Glutamatergic neuron (in vitro differentiated cells): ENCODE data around the gene ST3GAL4. TPM values are rescaled to one million over a fixed set of nuclear protein-coding genes. Genes with fewer than 3 reads are reported as not detected.
"Not testable (repeated sequence)": the region's sequence is repeated elsewhere in the genome, so short reads cannot be mapped to it uniquely, and the experiment has no call there.

Source experiments
- DNase-seq: peaks from one replicate; pipeline ENCODE4 v3.0.0; 2022
- H3K27ac Mint-ChIP-seq: one replicate; pipeline ENCODE4 v1.8.0; 2020; ENCODE audit warnings: mild to moderate bottlenecking, mixed read lengths, inconsistent platforms; ENCODE audit not compliant: unreplicated experiment
- H3K27me3 Mint-ChIP-seq: one replicate; pipeline ENCODE4 v1.8.0; 2020; ENCODE audit warnings: mild to moderate bottlenecking, moderate library complexity, mixed read lengths, inconsistent platforms; ENCODE audit not compliant: unreplicated experiment
- H3K36me3 Mint-ChIP-seq: one replicate; pipeline ENCODE4 v1.8.0; 2020; ENCODE audit warnings: mild to moderate bottlenecking, mixed read lengths, inconsistent platforms; ENCODE audit not compliant: unreplicated experiment
- H3K4me1 Mint-ChIP-seq: one replicate; pipeline ENCODE4 v1.8.0; 2020; ENCODE audit warnings: mild to moderate bottlenecking, low read depth, mixed read lengths, inconsistent platforms; ENCODE audit not compliant: unreplicated experiment
- H3K4me3 Mint-ChIP-seq: one replicate; pipeline ENCODE4 v1.8.0; 2020; ENCODE audit warnings: mild to moderate bottlenecking, mixed read lengths, inconsistent platforms; ENCODE audit not compliant: unreplicated experiment
- H3K9me3 Mint-ChIP-seq: one replicate; pipeline ENCODE4 v1.8.0; 2020; ENCODE audit warnings: mild to moderate bottlenecking, moderate library complexity, mixed read lengths, inconsistent platforms; ENCODE audit not compliant: unreplicated experiment
- CTCF ChIP-seq: fragments of 200-600 bp; sonication (generic); IDR thresholded peaks from one replicate; pipeline ENCODE4 v1.5.0; 2021; ENCODE audit not compliant: partially characterized antibody, unreplicated experiment
- total RNA-seq: library from RNA; stranded (reverse); fragmentation: NEBNext Ultra II Directional; extraction: Animal tissue kit (Norgen Biotek cat#: 25700); gene quantifications from one replicate; pipeline ENCODE4 v1.2.1, GENCODE V29; 2021; ENCODE audit not compliant: unreplicated experiment

Gene ST3GAL4
- total RNA-seq, 1 donor from 2014 or later: 10.4 TPM

DNA sequence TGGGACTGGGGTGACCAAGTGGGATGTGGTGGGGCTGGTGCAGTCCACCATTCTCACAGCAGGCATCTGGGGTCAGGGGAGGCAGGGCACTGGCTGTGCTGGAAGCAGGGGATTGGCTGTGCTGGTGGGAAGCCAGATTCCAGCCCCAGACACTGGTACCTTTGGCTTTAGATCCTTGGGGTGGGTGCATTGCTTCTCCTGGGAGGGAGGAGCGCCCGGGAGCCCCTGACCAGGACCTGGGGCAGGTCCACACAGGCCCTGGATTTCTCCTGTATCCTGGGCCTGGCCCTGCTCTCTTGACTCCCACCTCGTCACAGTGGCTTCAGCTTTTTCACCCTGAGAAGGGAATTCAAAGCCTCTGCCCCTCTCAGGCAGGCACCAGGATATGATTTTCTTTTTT, 38.5 kb downstream of the ST3GAL4 start:
- peaks cover 2% of the 10 kb centered on the region for H3K4me1 Mint-ChIP-seq
- H3K4me3 Mint-ChIP-seq: no peak overlapping the region
- no peak for DNase-seq
- H3K9me3 Mint-ChIP-seq: peaks cover 5% of the 10 kb centered on the region
- peaks cover 5% of the 10 kb centered on the region for H3K36me3 Mint-ChIP-seq
- H3K27me3 Mint-ChIP-seq: peaks cover 2% of the 10 kb centered on the region
- no peak for TF ChIP-seq CTCF
- H3K27ac Mint-ChIP-seq: no peak overlapping the region

DNA sequence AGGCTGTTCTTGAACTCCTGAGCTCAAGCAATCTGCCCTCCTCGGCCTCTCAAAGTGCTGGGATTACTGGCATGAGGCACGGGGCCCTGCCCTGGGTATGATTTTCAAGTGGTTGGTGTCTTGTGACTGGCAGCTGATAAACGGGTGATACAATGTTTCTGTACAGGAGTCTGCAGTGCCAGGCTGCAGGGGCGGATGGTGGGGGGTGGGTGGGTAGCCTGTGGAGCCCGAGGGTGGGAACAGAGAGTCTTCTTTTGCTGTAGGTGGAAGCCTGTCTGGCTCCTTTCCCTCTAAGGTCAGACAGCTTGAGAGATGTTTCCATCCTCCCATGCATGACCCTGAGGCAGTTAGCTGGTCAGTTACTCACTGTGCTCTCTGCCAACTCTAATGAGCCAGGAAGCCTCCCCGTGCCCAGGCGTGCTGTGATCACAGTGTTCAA, 39.2 kb downstream of the ST3GAL4 start:
- H3K9me3 Mint-ChIP-seq, H3K4me1 Mint-ChIP-seq, H3K27me3 Mint-ChIP-seq, H3K27ac Mint-ChIP-seq, DNase-seq, H3K36me3 Mint-ChIP-seq, H3K4me3 Mint-ChIP-seq: not testable (repeated sequence)

GRCh38 chr11:126395784-126396183, 40.3 kb downstream of the ST3GAL4 start:
- not testable (repeated sequence) for H3K27ac Mint-ChIP-seq, H3K27me3 Mint-ChIP-seq, H3K4me1 Mint-ChIP-seq, H3K9me3 Mint-ChIP-seq, H3K36me3 Mint-ChIP-seq, H3K4me3 Mint-ChIP-seq, DNase-seq

DNA sequence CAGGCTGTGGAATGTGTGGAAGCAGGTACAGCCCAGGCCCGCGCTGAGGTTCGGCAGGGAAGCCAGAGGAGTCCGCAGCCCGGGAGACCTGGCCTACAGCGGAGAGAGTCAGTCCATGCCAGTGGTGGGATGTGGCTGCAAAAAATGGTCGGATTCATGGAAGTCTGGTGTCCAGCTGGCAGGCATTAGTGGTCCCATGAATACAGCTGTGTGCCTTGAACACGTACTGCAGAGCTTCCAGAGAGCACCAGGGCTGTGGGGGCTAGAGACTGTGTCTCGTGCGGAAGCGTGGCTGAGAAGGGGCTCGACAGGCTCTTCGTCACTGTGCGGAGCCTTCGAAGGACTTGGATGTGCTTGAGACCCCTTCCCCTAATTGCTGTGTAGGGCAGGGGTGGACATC, 40.8 kb downstream of the ST3GAL4 start:
- H3K4me3 Mint-ChIP-seq, H3K4me1 Mint-ChIP-seq, H3K36me3 Mint-ChIP-seq, H3K9me3 Mint-ChIP-seq, H3K27me3 Mint-ChIP-seq, H3K27ac Mint-ChIP-seq, DNase-seq: not testable (repeated sequence)

DNA sequence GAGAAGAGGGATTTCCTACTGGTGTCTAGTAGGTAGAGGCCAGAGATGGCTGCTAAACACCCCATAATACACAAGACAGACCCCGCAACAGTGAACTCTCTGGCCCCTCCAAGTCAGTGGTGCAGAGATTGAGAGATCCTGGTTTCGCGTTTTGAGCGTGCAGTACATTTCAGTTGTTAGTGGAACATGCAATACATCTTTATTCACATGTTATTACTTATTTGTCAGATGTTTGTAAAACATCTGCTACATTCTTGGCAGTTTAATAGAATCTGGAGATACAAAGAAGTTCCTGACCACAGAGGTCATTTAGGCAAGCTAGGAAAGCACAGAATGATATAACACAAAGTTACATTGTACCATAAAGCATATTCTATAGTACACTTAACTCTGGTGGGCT, 41.5 kb downstream of the ST3GAL4 start:
- Mint-ChIP-seq H3K9me3 (peaks cover 5% of the 10 kb centered on the region), H3K27ac (no peak overlapping the region), H3K36me3 (peaks cover 5% of the 10 kb centered on the region), H3K4me1 (peaks cover 2% of the 10 kb centered on the region), H3K4me3 (no peak overlapping the region), H3K27me3 (peaks cover 4% of the 10 kb centered on the region)
- no peak for DNase-seq
- no peak for TF ChIP-seq CTCF

GRCh38 chr11:126398296-126398695, 42.8 kb downstream of the ST3GAL4 start:
- Mint-ChIP-seq H3K27me3 (peaks cover 2% of the 10 kb centered on the region), H3K27ac (no peak overlapping the region), H3K36me3 (peaks cover 5% of the 10 kb centered on the region), H3K4me1 (peaks cover 1% of the 10 kb centered on the region), H3K4me3 (no peak overlapping the region), H3K9me3 (peaks cover 3% of the 10 kb centered on the region)
- TF ChIP-seq CTCF: no peak
- DNase-seq: no peak

- peaks cover 1% of the 10 kb centered on the region for H3K4me1 Mint-ChIP-seq
- H3K4me3 Mint-ChIP-seq: no peak overlapping the region
- peaks cover 5% of the 10 kb centered on the region for H3K36me3 Mint-ChIP-seq
- DNase-seq: no peak
- TF ChIP-seq CTCF: no peak
- peaks cover 2% of the 10 kb centered on the region for H3K27me3 Mint-ChIP-seq
- peaks cover 3% of the 10 kb centered on the region for H3K9me3 Mint-ChIP-seq
- H3K27ac Mint-ChIP-seq: no peak overlapping the region
Measured at GRCh38 chr11:126398721-126399120, 43.2 kb downstream of the ST3GAL4 start.
